OCI-LY3 (cell line): ENCODE measurements around the gene RNF169.

Experiments used
- EZH2phosphoT487 ChIP-seq: fragments of 200-600 bp; shearing (Covaris generic); IDR thresholded peaks from 2 replicates; pipeline ENCODE4 v1.6.1; 2018; ENCODE audit warnings: antibody characterized with exemption, mixed run types, low read depth
- TF ChIP-seq, protein P1 (sequence below): fragments of 200-600, 300-600 bp; sonication (generic); IDR thresholded peaks from 2 replicates; pipeline ENCODE4 v1.5.1; 2014; ENCODE audit warnings: antibody characterized with exemption, low read length, low read depth

- TF ChIP-seq, protein P1, sequence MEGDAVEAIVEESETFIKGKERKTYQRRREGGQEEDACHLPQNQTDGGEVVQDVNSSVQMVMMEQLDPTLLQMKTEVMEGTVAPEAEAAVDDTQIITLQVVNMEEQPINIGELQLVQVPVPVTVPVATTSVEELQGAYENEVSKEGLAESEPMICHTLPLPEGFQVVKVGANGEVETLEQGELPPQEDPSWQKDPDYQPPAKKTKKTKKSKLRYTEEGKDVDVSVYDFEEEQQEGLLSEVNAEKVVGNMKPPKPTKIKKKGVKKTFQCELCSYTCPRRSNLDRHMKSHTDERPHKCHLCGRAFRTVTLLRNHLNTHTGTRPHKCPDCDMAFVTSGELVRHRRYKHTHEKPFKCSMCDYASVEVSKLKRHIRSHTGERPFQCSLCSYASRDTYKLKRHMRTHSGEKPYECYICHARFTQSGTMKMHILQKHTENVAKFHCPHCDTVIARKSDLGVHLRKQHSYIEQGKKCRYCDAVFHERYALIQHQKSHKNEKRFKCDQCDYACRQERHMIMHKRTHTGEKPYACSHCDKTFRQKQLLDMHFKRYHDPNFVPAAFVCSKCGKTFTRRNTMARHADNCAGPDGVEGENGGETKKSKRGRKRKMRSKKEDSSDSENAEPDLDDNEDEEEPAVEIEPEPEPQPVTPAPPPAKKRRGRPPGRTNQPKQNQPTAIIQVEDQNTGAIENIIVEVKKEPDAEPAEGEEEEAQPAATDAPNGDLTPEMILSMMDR = no peak
- TF ChIP-seq EZH2phosphoT487 = no peak
Measured at GRCh38 chr11:74839971-74840370, 91.3 kb downstream of the RNF169 start.
